H9 (cell line): ENCODE measurements around the gene NEDD9. TPM values are rescaled to one million over a fixed set of nuclear protein-coding genes. Genes with fewer than 3 reads are reported as not detected.

Experiments
- DNase-seq: peaks from one replicate; pipeline ENCODE4 v3.0.0-alpha.2; 2017
- H2AFZ ChIP-seq: one replicate; pipeline ENCODE4 v1.6.1; 2013; ENCODE audit warnings: mild to moderate bottlenecking, low read length, control low read depth, moderate library complexity
- H2AK5ac ChIP-seq: 2 replicates; pipeline ENCODE4 v1.6.1; 2013; ENCODE audit warnings: low read length, control low read depth, mixed read lengths; ENCODE audit not compliant: insufficient read length
- H2BK120ac ChIP-seq: one replicate; pipeline ENCODE4 v1.6.1; 2013; ENCODE audit warnings: low read depth, mild to moderate bottlenecking, low read length, control low read depth, inconsistent platforms; ENCODE audit not compliant: poor library complexity, severe bottlenecking
- H2BK12ac ChIP-seq: 2 replicates; pipeline ENCODE4 v1.6.1; 2013; ENCODE audit warnings: low read length, control low read depth, mixed read lengths, low read depth; ENCODE audit not compliant: insufficient read length
- H2BK15ac ChIP-seq: 2 replicates; pipeline ENCODE4 v1.6.1; 2013; ENCODE audit warnings: low read depth, low read length, control low read depth
- H2BK20ac ChIP-seq: one replicate; pipeline ENCODE4 v1.6.1; 2013; ENCODE audit warnings: low read depth, mild to moderate bottlenecking, low read length, control low read depth, inconsistent platforms; ENCODE audit not compliant: poor library complexity, severe bottlenecking
- H2BK5ac ChIP-seq: 2 replicates; pipeline ENCODE4 v1.6.1; 2013; ENCODE audit warnings: low read length, control low read depth, mixed read lengths; ENCODE audit not compliant: insufficient read length
- H3K14ac ChIP-seq: 2 replicates; pipeline ENCODE4 v1.6.1; 2013; ENCODE audit warnings: low read length, control low read depth; ENCODE audit not compliant: insufficient read depth
- H3K18ac ChIP-seq: 2 replicates; pipeline ENCODE4 v1.6.1; 2013; ENCODE audit warnings: low read depth, mild to moderate bottlenecking, mixed read lengths, low read length, control low read depth; ENCODE audit not compliant: insufficient read length
- H3K23ac ChIP-seq: 2 replicates; pipeline ENCODE4 v1.6.1; 2013; ENCODE audit warnings: low read length, control low read depth, mixed read lengths, low read depth; ENCODE audit not compliant: insufficient read length
- H3K23me2 ChIP-seq: 2 replicates; pipeline ENCODE4 v1.6.1; 2013; ENCODE audit warnings: low read depth, mild to moderate bottlenecking, mixed read lengths, low read length, control low read depth; ENCODE audit not compliant: insufficient read length, poor library complexity, severe bottlenecking
- H3K27ac ChIP-seq: 2 replicates; pipeline ENCODE4 v1.5.1; 2013; ENCODE audit warnings: low read length, control low read depth, mixed read lengths, low read depth; ENCODE audit not compliant: insufficient read length
- H3K27me3 ChIP-seq: 2 replicates; pipeline ENCODE4 v1.6.1; 2013; ENCODE audit warnings: low read length, control low read depth, inconsistent platforms; ENCODE audit not compliant: insufficient read depth
- H3K4ac ChIP-seq: 2 replicates; pipeline ENCODE4 v1.6.1; 2013; ENCODE audit warnings: low read depth, mild to moderate bottlenecking, control low read depth, inconsistent platforms, low read length, moderate library complexity
- H3K4me1 ChIP-seq: 2 replicates; pipeline ENCODE4 v1.6.1; 2013; ENCODE audit warnings: low read length, control low read depth, inconsistent platforms; ENCODE audit not compliant: insufficient read depth
- H3K4me2 ChIP-seq: 2 replicates; pipeline ENCODE4 v1.6.1; 2013; ENCODE audit warnings: low read length, control low read depth, mixed read lengths; ENCODE audit not compliant: insufficient read length, insufficient read depth
- H3K56ac ChIP-seq: 2 replicates; pipeline ENCODE4 v1.6.1; 2013; ENCODE audit warnings: low read depth, mild to moderate bottlenecking, mixed read lengths, low read length, control low read depth; ENCODE audit not compliant: insufficient read length
- H3K79me1 ChIP-seq: 2 replicates; pipeline ENCODE4 v1.6.1; 2013; ENCODE audit warnings: low read depth, mild to moderate bottlenecking, moderate library complexity, low read length, control low read depth, inconsistent platforms; ENCODE audit not compliant: insufficient read depth, poor library complexity, severe bottlenecking
- H3K79me2 ChIP-seq: 2 replicates; pipeline ENCODE4 v1.6.1; 2013; ENCODE audit warnings: low read length, control low read depth, inconsistent platforms; ENCODE audit not compliant: insufficient read depth
- H3K9ac ChIP-seq: 2 replicates; pipeline ENCODE4 v1.6.1; 2013; ENCODE audit warnings: low read length, control low read depth, mixed read lengths; ENCODE audit not compliant: insufficient read length; ENCODE audit errors: extremely low read depth
- H3K9me3 ChIP-seq: one replicate; pipeline ENCODE4 v1.6.1; 2013; ENCODE audit warnings: low read depth, low read length, inconsistent platforms; ENCODE audit not compliant: control insufficient read depth
- H3T11ph ChIP-seq: one replicate; pipeline ENCODE4 v1.6.1; 2013; ENCODE audit warnings: mild to moderate bottlenecking, low read length, control low read depth, inconsistent platforms
- H4K20me1 ChIP-seq: one replicate; pipeline ENCODE4 v1.6.1; 2013; ENCODE audit not compliant: control insufficient read depth, insufficient read length, insufficient read depth
- H4K5ac ChIP-seq: 2 replicates; pipeline ENCODE4 v1.6.1; 2013; ENCODE audit warnings: low read depth, mild to moderate bottlenecking, mixed read lengths, low read length, control low read depth; ENCODE audit not compliant: insufficient read length
- H4K8ac ChIP-seq: replicated peaks from 2 replicates; pipeline ENCODE4 v1.6.1; 2013; ENCODE audit warnings: low read length, control low read depth, mixed read lengths, low read depth; ENCODE audit not compliant: insufficient read length
- H4K91ac ChIP-seq: 2 replicates; pipeline ENCODE4 v1.6.1; 2013; ENCODE audit warnings: low read depth, mild to moderate bottlenecking, moderate library complexity, mixed read lengths, low read length, control low read depth; ENCODE audit not compliant: insufficient read length
- H3K27ac Mint-ChIP-seq, 3 experiments: 2 replicates in 2 of 3; 3 replicates in 1 of 3; pipeline ENCODE4 v1.8.0; 2020 to 2021; ENCODE audit warnings: mixed read lengths in 3 of 3, mild to moderate bottlenecking in 1 of 3, moderate library complexity in 1 of 3
- H3K27me3 Mint-ChIP-seq: 2 replicates; pipeline ENCODE4 v1.8.0; 2021; ENCODE audit warnings: low read depth, mild to moderate bottlenecking, moderate library complexity, mixed read lengths
- H3K36me3 Mint-ChIP-seq, 3 experiments: 2 replicates in 2 of 3; 3 replicates in 1 of 3; pipeline ENCODE4 v1.8.0; 2020 to 2021; ENCODE audit warnings: low read depth in 3 of 3, mixed read lengths in 3 of 3; ENCODE audit not compliant: insufficient read depth in 1 of 3
- H3K4me1 Mint-ChIP-seq, 2 experiments: 2 replicates each; pipeline ENCODE4 v1.8.0; 2020; ENCODE audit warnings: mixed read lengths in 2 of 2
- H3K4me3 Mint-ChIP-seq, 2 experiments: 2 replicates in 1 of 2; 3 replicates in 1 of 2; pipeline ENCODE4 v1.8.0; 2020 to 2021; ENCODE audit warnings: mild to moderate bottlenecking in 2 of 2, mixed read lengths in 2 of 2, moderate library complexity in 1 of 2
- H3K9me3 Mint-ChIP-seq, 2 experiments: 2 replicates in 1 of 2; 3 replicates in 1 of 2; pipeline ENCODE4 v1.8.0; 2020; ENCODE audit warnings: mild to moderate bottlenecking in 2 of 2, mixed read lengths in 2 of 2, moderate library complexity in 1 of 2
- CTCF ChIP-seq: fragments of 200-600 bp; sonication (generic); conservative IDR thresholded peaks from 3 replicates; pipeline ENCODE4 v1.8.0; 2021; ENCODE audit warnings: antibody characterized with exemption, mild to moderate bottlenecking
- WGBS: extraction: QIAGEN DNeasy Blood & Tissue Kit; methylation state at CpG from one replicate; pipeline ENCODE4 v1.1.7; 2013; ENCODE audit warnings: missing lambda C conversion rate, low lambda C conversion rate, mixed read lengths; ENCODE audit not compliant: insufficient read length; ENCODE audit errors: extremely low coverage; 5-methylcytosine and 5-hydroxymethylcytosine counted together
- total RNA-seq: library from RNA; stranded (reverse); gene quantifications from 2 replicates; pipeline ENCODE4 v1.2.1, GENCODE V29; 2021

The NEDD9 gene
- total RNA-seq, 1 experiment from 2014 or later, result 5.5 TPM

DNA sequence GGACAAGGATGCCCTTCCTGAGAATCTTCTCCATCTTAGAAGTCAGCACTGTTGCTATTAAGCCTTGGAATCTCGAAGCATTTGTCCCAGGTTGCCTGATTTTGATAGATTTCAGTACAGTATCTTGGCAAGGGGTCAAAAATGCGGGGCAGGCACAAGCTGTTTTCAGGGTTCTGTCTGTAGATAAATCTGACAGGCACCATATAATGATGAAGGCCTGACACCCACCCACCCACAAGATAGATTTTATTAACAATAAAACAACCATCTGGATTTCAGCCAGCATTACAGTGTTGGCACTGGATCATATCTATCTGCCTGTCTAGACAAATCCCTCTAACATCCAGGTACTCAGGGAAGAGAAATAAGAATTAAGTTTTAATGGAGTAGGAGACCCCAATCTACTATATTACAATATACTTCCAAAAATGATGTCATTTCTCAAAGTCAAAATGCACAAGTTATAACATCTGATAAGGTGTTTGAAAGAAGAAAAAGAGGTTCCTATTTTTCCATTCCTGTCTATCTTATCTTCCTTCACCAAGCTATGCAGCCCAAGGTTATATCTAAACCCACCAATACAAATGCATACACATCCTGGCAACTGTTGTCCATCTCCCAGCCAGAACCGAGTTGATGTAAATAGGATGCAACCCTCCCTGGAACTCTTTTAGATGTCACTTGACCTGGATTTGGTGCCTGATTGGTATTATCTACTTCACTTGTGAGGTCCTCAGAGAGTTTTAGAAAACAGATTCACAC, 10.7 kb downstream of the NEDD9 start:
- Histone ChIP-seq H3K18ac (no peak overlapping the region), H3K56ac (no peak overlapping the region), H4K8ac (no peak overlapping the region), H4K5ac (no peak overlapping the region), H2BK15ac (no peak overlapping the region), H3K4me2 (no peak overlapping the region), H2BK12ac (no peak overlapping the region), H4K91ac (no peak overlapping the region), H3K14ac (no peak overlapping the region), H3K27me3 (no peaks in the 10 kb centered on the region), H3K4ac (no peak overlapping the region), H3T11ph (no peak overlapping the region), H2BK120ac (no peak overlapping the region), H3K23me2 (no peaks in the 10 kb centered on the region), H3K27ac (no peak overlapping the region), H2BK20ac (no peak overlapping the region), H3K79me2 (no peaks in the 10 kb centered on the region; the same call in 1 of the 2 replicates), H3K4me1 (peaks cover 4% of the 10 kb centered on the region; the same call in 1 of the 2 replicates), H3K23ac (no peak overlapping the region), H2BK5ac (no peak overlapping the region), H3K9me3 (no peaks in the 10 kb centered on the region), H2AFZ (no peak overlapping the region), H3K9ac (no peak overlapping the region), H3K79me1 (peaks cover 4% of the 10 kb centered on the region), H4K20me1 (no peaks in the 10 kb centered on the region), H2AK5ac (no peak overlapping the region)
- WGBS, result no CpG with 5 or more reads among the region's 3 CpGs
- DNase-seq, result no peak
- no peaks in the 10 kb centered on the region for H3K27me3 Mint-ChIP-seq
- H3K4me1 Mint-ChIP-seq, result peaks cover 28 to 40% of the 10 kb centered on the region in 2 experiments
- H3K36me3 Mint-ChIP-seq, result peaks cover 0 to 2% (median 0%) of the 10 kb centered on the region in 3 experiments; a peak in 2 of 7 replicates
- H3K9me3 Mint-ChIP-seq, result 0 out of 5 replicates have a peak, but pooled peaks cover 0 to 3% of the 10 kb centered on the region in 2 experiments
- H3K27ac Mint-ChIP-seq, result no peak overlapping the region
- no peak for TF ChIP-seq CTCF
- H3K4me3 Mint-ChIP-seq, result no peak overlapping the region
